HK-2 (cell line): ENCODE data around the gene ELMO3.
A peak's percentile ranks its signal among the peaks of the same experiment; 100 is the strongest.

Experiments used
- DNase-seq: peaks from one replicate; pipeline ENCODE4 v3.0.0-alpha.2; 2018; ENCODE audit not compliant: unreplicated experiment

Gene ELMO3

DNA sequence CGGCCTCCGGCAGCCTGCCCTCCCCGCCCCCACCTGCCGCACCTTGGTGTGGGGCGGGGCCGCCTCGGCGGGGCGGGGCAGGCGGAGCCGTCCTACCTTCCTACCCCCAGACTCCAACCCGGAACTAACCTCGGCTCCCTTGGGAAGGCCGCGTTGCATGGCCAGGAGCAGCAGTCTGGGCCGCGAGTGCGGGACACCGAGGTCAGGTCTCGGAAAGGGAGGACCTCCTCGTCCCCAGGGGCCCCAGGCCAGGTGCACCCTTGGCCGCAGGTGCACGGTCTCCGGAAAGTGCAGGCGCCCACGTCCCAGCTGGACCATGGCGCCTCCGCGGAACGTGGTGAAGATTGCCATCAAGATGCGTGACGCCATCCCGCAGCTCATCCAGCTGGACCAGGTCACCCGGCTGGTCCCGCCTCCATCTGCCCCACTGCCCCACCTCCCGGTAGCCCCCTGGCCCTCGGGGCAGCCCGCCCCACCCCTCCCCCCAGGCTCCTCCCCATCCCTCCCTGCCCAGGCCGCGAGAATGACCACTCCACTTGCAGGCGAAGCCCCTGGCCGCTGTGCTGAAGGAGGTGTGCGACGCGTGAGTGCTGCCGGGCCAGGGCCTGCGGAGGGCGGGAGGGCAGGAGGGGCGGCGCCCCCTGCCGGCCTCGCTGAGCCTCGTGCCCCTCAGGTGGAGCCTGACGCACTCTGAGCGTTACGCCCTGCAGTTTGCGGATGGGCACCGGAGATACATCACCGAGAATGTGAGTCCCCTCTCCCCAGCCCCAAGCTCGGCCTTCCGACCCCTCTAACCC, at the start of gene ELMO3:
Gene ELMO3 (plus strand): TSS at position 121 of the 797 bp plus-strand sequence. CDS start 196 bp downstream, at position 317.
- DNase-seq = no peak

DNA sequence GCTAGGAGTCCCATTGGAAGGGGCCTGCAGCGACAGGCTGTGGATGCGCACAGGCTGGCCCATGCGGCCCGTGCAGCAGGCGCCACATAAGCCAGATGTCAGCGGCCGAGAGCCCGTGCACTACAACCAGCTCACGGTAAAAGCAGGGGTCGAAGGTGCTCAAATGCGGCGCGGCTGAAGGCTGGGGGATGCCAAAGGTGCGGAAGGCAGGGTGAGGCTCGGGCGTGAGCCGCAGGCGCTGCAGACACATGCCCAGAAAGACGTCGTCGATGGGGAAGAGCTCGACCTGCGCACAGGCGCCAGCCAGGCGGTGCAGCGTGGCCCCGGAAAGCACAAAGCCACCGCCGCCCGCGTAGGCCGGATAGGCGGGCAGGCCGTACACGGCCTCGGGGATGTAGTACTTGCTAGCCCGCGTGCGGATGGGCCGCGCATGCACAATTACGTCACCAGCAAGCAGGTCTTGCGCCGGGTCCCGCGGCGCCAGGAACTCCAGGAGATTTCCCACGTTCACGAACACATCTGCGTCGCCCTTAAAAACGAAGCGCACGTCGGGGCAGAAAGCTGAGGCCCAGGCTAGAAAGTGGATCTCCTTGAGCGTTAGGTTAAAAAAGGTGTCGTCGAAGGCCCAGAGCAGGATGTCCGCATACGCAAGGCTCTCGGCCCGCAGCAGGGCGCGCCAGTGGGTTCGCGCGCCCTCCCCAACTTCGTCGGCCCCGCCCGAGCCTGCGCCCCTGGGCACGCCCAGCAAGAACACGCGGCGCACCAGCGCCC, 49.5 kb upstream of the ELMO3 start:
- no peak for DNase-seq

GRCh38 chr16:67150047-67150832, 48.7 kb upstream of the ELMO3 start:
- no peak for DNase-seq

DNA sequence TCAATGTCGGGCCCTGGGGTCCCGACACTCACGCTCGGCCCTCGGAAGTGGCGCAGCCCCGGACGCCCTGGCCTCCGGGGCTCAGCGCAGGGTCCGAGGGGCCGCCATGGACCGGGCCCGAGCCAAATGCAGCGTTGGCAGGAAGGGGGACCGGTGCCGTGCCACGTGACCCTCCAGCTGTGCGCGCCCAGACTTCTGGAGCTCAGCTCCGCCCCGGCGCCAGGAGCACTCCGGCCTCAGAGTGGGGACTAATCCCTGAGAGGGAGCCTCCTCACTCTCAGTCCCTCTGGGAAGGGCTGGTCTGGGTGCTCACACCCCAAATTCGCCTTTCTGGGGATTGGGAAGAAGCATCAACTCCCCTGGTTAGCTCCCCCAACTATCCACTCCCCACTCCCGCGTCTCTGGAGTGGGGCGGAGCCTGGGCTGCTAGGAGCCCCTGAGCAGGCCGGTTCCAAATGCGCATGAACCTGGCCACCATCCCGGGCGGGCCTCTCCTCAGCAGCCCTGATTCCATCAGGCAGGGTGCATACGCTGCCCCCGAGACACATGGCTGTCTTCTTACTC, 48.0 kb upstream of the ELMO3 start, which contains the start of gene B3GNT9:
Gene B3GNT9 (minus strand): TSS at position 166 of the 564 bp plus-strand sequence. CDS start 513 bp downstream, outside the sequence.
- peak; percentile 41 for DNase-seq

DNA sequence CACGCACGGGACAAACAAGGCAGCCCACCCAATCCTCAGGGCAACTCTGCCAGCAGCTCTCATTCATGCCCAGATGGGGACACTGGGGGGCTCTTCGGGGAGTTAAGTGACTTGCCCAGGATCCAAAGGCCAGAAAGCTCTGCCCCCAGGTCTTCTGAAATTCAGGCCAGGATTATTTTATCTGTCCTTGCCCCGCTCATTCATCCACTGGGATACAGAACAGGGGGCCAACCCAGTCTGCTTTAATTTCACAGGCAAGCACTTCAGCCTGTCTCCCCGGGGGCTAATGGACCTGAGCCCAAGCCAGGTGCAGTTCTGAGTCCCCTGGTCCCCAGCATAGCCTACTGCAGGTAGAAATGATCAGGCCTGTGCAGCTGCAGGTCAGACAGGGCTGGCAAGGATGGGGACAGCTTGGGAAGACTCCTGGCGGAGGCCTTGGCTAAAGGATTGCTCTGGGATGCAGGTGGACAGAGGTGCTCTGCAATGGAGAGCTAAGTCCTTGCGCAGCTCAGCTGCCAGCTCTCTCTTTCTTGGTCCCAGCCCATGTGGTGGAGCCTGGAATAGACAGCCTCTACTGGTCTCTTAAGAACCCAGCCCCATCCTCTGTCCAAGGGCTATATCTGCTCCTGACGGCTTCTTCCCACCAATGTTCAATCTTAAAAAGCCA, 47.4 kb upstream of the ELMO3 start:
- DNase-seq = no peak

DNA sequence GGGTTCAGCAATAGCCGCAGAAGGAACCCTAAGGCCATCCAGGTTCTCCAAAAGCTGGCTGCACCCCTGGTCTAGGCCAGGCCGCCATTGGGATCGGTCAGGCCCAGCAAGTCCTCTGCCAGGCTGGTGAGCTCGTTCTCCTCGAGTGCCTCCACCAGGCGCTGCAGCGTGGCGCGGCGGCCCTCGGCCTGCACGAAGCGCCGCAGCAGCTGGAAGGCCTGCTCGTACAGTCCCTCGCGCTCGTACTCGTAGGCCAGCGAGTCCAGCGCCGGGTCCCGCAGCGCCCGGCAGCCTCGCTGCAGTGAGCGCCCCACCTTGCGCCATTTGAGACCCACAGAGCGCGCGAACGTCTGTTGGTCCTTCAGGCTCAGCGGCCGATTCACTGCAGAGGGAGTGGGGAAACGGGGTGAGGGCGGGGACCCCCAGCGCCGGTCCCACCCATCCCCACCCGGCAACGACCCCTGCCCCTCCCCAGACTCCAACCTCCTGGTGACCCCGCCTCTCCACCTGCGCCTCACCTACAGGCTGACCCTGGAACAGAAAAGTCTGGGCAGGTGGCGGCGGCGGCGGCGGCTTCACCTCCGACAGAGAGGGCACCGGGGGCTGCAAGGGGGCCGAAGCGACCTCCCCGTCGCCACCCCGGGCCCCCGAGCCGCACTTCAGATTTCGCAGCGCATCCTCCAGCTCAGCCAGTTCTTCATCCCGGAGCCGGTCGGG, 44.2 kb upstream of the ELMO3 start:
- no peak for DNase-seq

GRCh38 chr16:67155295-67156142, 43.4 kb upstream of the ELMO3 start:
- DNase-seq = peak; percentile 75

- DNase-seq = no peak
Measured at GRCh38 chr16:67156143-67156844, 42.6 kb upstream of the ELMO3 start.

DNA sequence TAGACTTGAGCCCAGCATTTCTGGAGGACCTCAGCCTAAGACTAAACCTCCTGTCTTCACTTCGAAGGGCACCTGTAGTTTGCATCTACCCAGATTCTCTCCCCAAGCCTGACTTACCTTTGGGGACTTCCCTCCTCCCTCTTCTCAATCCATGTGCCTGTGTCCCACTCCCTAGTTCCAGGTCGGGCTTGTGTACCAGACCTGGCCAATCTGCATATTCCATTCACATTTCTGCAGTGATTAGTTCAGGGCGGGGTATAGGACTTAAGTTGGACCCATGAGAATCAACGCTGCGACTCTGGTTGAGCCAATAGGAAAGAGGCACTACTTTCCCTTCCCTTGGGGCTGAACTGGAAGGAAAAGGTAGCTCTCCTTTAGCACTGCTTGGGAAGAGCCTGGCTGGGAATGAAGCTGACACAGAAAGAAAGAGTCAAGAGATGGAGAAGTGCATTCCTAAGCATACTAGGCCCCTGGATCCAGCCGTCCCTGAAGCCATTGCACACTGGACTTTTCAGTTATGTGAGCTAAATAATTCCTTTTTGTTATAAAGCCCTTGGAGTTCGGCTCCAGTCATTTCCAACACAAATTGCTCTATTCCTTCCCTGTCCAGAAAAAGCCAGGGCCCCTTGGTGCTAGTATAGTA, 41.7 kb upstream of the ELMO3 start:
- no peak for DNase-seq

- DNase-seq = no peak
Measured at GRCh38 chr16:67157892-67158635, 40.9 kb upstream of the ELMO3 start.

DNA sequence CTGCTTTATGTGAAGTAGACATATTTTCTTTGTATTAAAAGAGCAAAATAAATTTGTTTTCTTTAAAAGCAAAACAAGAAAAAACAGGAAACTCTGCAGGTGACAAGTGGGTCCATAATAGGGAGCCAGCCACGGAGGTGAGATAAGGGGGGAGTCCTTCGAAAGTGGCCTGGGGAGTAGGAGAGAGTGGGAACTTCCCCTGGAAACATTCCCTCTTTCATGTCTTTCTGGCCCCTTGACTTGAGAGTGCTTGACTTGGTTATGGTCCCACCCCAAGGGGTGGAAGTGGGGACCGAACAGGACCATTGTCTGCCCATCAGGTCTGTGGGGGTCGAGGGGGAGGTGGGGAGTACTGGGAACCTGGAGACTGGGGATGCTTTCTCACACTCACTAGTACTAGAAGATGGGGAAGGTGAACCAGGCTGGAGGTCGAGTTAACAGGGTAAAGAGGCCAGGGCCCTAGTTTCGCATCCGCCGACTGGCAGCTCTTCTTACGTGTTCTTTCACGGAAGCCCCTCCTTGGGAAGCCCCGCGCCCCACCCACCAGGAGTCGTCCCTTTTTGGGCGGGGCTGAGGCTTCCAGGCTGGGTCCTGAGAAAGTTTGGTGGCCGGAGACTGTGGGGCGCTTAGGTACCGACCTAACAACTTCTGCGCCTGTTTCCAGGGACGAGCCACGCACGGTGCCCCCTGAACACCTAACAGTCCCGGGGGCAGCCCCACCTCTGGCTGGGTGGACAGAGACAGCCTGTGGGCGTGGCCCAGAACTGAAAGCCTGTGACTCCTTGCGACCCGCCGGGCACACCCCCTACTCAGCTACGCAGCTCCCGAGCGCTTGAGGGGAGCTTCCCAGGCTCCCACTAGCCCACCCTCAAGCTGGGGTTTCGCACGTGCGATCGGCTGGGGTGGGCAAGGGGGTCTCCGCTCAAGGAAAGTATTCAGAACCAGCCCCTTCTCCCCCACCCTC, 40.0 kb upstream of the ELMO3 start:
- no peak for DNase-seq

- DNase-seq = no peak
Measured at GRCh38 chr16:67161595-67162058, 37.3 kb upstream of the ELMO3 start.

DNA sequence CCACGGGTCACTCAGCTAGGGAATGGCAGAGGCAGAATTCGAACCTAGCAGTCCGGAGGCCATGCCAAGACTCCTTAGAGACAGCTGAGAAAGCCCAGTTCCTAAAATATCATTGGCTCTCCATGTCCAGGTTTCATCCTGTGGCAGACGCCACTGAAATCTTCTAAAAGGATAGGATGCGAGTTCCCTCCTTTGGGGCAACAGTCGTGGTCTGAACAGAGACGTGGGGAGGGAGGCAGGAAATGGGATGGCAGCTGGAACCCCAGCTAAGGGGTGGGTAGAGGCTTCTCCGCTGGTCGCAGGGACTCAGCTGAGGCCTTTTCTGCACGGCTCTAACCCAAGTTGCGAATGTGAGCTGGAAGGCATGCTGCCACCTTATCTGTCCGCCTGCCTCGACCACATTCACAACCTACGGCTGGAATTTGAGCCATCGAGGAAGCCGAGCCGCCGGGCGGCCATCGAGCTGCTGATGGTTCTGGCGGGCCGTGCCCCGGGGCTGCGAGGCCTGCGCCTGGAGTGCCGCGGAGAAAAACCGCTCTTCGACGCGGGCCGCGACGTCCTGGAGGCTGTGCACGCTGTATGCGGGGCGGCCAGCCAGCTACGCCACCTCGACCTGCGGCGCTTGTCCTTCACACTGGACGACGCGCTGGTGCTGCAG, 36.3 kb upstream of the ELMO3 start:
- no peak for DNase-seq

DNA sequence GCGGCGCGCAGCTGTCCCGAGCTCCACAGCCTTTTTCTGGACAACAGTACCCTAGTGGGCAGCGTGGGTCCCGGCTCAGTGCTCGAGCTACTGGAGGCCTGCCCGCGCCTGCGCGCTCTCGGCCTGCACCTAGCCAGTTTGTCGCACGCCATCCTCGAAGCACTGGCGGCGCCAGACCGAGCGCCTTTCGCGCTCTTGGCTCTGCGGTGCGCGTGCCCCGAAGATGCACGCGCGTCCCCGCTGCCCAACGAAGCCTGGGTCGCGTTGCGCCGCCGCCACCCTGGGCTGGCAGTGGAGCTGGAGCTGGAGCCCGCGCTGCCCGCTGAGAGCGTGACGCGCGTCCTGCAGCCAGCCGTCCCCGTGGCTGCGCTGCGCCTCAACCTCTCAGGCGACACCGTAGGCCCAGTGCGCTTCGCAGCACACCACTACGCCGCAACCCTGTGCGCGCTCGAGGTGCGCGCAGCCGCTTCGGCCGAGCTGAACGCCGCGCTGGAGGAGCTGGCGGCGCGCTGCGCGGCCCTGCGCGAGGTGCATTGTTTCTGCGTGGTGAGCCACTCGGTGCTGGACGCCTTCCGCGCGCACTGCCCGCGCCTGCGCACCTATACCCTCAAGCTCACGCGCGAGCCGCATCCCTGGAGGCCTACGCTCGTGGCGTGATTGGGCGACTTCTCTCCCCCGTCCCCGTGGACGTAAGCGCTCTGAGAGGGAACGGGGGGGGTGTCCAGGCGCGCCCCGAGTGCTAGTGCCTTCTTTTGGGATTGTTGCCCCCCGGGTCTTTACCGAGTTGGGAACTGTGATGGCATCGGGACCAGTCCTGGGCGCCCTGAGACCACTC, 35.5 kb upstream of the ELMO3 start:
- DNase-seq = no peak

DNA sequence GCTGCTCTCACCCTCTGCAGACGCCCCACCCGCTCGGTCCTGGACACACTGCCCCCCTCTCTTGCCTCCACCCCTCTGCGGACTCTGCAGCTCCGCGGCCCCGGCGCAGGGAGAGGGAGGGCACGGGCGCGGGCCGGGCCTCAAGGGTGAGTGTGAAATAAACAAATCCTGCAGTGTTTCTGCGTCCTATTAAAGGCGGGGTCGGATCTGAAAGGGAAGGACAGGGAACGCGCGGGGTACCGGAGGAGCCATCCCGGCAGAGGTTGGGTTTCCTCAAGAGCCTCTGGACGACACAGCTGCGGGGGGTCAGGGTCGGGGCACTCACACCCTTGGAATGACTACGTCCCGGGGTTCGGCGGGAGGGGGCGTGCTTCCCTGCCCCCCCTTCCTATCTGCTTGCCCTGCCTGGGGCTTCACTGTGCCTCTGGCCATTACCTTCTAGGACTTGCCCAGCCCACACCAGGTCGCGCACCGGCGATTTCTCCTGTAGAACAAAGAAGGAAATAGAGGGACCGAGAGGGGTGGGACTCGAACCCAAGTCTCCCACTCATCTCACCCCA, 34.9 kb upstream of the ELMO3 start:
- DNase-seq = no peak
